Stimulated activated naive CD4-positive, alpha-beta T cell (primary cell): ENCODE results near the gene MFAP4.

ENCODE experiments used
- DNase-seq, 6 experiments: peaks; one replicate each; lab custom pipeline; 2025; lab: John Stamatoyannopoulos, UW

MFAP4 gene

GRCh38 chr17:19385521-19385983, 1.4 kb downstream of the MFAP4 start:
- no peak for DNase-seq

- DNase-seq: no peak
Observed at GRCh38 chr17:19384723-19385391, 2.1 kb downstream of the MFAP4 start.

GRCh38 chr17:19383681-19384470, 3.1 kb downstream of the MFAP4 start:
- DNase-seq: no peak

GRCh38 chr17:19382531-19383444, 4.2 kb downstream of the MFAP4 start:
- DNase-seq: no peak

GRCh38 chr17:19381741-19382444, 5.1 kb downstream of the MFAP4 start:
- DNase-seq: no peak

- no peak for DNase-seq
Observed at GRCh38 chr17:19381361-19381740, 5.6 kb downstream of the MFAP4 start.

GRCh38 chr17:19380481-19381301, 6.3 kb downstream of the MFAP4 start:
- no peak for DNase-seq

- DNase-seq: no peak
Observed at GRCh38 chr17:19379361-19380065, 7.5 kb downstream of the MFAP4 start.

- DNase-seq: no peak
Observed at GRCh38 chr17:19378416-19379360, 8.3 kb downstream of the MFAP4 start, which contains the start of gene MAPK7. TSS of gene MAPK7 (plus strand) at chr17:19378498. CDS start at chr17:19378901, 403 bp downstream.

GRCh38 chr17:19377602-19378415, 9.2 kb downstream of the MFAP4 start:
- peak; percentile 84 to 93 (median 88) for DNase-seq

GRCh38 chr17:19376811-19377210, 10.2 kb downstream of the MFAP4 start:
- no peak for DNase-seq

- DNase-seq: no peak
Observed at GRCh38 chr17:19375732-19376131, 11.3 kb downstream of the MFAP4 start.

GRCh38 chr17:19374136-19374535, 12.9 kb downstream of the MFAP4 start:
- no peak for DNase-seq

GRCh38 chr17:19372866-19373504, 14.0 kb downstream of the MFAP4 start:
- no peak for DNase-seq

- DNase-seq: no peak
Observed at GRCh38 chr17:19372439-19372838, 14.6 kb downstream of the MFAP4 start.

GRCh38 chr17:19372011-19372370, 15.0 kb downstream of the MFAP4 start:
- DNase-seq: no peak

- no peak for DNase-seq
Observed at GRCh38 chr17:19371259-19372010, 15.6 kb downstream of the MFAP4 start.
